Sigmoid colon (tissue), 3 donors: ENCODE results near the gene PSMC3.

Experiments
- CTCF ChIP-seq, 4 experiments: fragments of 450-650 bp in 3 of 4; fragments of 200-600 bp in 1 of 4; IDR thresholded peaks; one replicate each; pipeline ENCODE4 v1.5.1; 2016 to 2019; ENCODE audit warnings: antibody characterized with exemption in 4 of 4, mild to moderate bottlenecking in 3 of 4, moderate library complexity in 2 of 4
- POLR2A ChIP-seq, 2 donors: fragments of 450-650 bp; IDR thresholded peaks; one replicate each; pipeline ENCODE4 v1.6.1; 2016; ENCODE audit warnings: antibody characterized with exemption in 2 of 2, mild to moderate bottlenecking in 2 of 2, moderate library complexity in 2 of 2

GRCh38 chr11:47387944-47388696 lies 38.1 kb downstream of the PSMC3 start:
- TF ChIP-seq POLR2A (IDR thresholded peaks at IDR 0.05) (no peak), CTCF (IDR thresholded peaks at IDR 0.05) (no peak)
